Measurements from ENCODE around the gene DHRS11. TPM values are rescaled to one million over a fixed set of nuclear protein-coding genes. Genes with fewer than 3 reads are reported as not detected.

The DHRS11 gene, protein sequence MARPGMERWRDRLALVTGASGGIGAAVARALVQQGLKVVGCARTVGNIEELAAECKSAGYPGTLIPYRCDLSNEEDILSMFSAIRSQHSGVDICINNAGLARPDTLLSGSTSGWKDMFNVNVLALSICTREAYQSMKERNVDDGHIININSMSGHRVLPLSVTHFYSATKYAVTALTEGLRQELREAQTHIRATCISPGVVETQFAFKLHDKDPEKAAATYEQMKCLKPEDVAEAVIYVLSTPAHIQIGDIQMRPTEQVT
- total RNA-seq (10 to 100 TPM in 1 of 2 donors, 1 to 10 TPM in 1; 9.3 to 12.7 TPM), polyA plus RNA-seq (ENCODE audit: insufficient read length in 6 of 6) (10 to 100 TPM; 10.2 to 13.7 (median 12.9) TPM)
- long read RNA-seq, donor 1, full-length matches to known transcripts = 11 of 11 reads
- long read RNA-seq, donor 1, partial matches to known transcripts = 0 of 11 reads
- long read RNA-seq, donor 1, other reads (novel, unspliced or antisense) = 0 of 11 reads
- long read RNA-seq, donor 2, full-length matches to known transcripts = 6 of 6 reads
- long read RNA-seq, donor 2, partial matches to known transcripts = 0 of 6 reads
- long read RNA-seq, donor 2, other reads (novel, unspliced or antisense) = 0 of 6 reads
- long read RNA-seq, donor 3, full-length matches to known transcripts = 4 of 4 reads
- long read RNA-seq, donor 3, partial matches to known transcripts = 0 of 4 reads
- long read RNA-seq, donor 3, other reads (novel, unspliced or antisense) = 0 of 4 reads
- long read RNA-seq, donor 4, full-length matches to known transcripts = 2 of 2 reads
- long read RNA-seq, donor 4, partial matches to known transcripts = 0 of 2 reads
- long read RNA-seq, donor 4, other reads (novel, unspliced or antisense) = 0 of 2 reads
- long read RNA-seq, donor 5, full-length matches to known transcripts = 9 of 9 reads
- long read RNA-seq, donor 5, partial matches to known transcripts = 0 of 9 reads
- long read RNA-seq, donor 5, other reads (novel, unspliced or antisense) = 0 of 9 reads
- long read RNA-seq, donor 6, full-length matches to known transcripts = 5 of 5 reads
- long read RNA-seq, donor 6, partial matches to known transcripts = 0 of 5 reads
- long read RNA-seq, donor 6, other reads (novel, unspliced or antisense) = 0 of 5 reads
- long read RNA-seq, donor 7, full-length matches to known transcripts = 1 of 1 reads
- long read RNA-seq, donor 7, partial matches to known transcripts = 0 of 1 reads
- long read RNA-seq, donor 7, other reads (novel, unspliced or antisense) = 0 of 1 reads
- long read RNA-seq, donor 8, full-length matches to known transcripts = 9 of 9 reads
- long read RNA-seq, donor 8, partial matches to known transcripts = 0 of 9 reads
- long read RNA-seq, donor 8, other reads (novel, unspliced or antisense) = 0 of 9 reads
- long read RNA-seq, donor 9 = 0 reads
- long read RNA-seq, donor 10, transcript DHRS11-215 (7 exons, 1,598 nt) = major isoform, 10 of 13 reads
- long read RNA-seq, donor 10, partial matches to known transcripts = 0 of 13 reads
- long read RNA-seq, donor 10, other reads (novel, unspliced or antisense) = 2 of 13 reads
- long read RNA-seq, donor 11 = 0 reads
- long read RNA-seq, donor 12, full-length matches to known transcripts = 7 of 7 reads
- long read RNA-seq, donor 12, partial matches to known transcripts = 0 of 7 reads
- long read RNA-seq, donor 12, other reads (novel, unspliced or antisense) = 0 of 7 reads

DNA sequence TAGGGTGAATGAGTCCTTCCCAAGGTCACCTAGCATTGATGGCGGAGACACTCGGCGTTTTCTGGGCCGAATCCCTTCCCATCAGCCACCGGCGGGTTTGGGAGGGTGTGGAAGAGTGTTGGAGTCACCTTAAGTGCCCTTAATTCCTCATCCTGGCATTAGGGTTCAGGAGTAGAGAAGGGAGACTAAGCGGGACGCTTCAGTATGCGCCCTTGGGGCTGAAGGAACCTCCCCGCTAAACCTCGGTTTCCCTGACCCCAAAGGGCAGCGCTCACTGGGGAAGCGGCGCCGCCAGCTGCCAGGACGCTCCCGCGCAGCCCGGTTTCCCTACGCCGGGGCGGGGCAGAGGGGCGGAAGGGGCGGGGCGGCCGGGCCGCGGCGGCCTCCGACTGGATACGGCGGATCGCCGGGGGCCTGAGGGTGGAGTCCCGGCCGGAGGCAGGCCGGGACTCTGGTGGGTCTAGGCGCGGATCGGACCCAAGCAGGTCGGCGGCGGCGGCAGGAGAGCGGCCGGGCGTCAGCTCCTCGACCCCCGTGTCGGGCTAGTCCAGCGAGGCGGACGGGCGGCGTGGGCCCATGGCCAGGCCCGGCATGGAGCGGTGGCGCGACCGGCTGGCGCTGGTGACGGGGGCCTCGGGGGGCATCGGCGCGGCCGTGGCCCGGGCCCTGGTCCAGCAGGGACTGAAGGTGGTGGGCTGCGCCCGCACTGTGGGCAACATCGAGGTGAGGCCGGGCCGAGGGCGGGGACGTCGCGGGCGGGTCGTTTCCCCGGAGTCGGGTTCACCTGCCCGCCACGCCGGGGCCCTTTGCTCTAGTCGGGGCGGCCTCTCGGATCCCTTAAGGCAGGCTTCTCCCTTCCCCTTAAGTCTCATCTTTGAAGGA, at the start of gene DHRS11:
Gene DHRS11 (plus strand): TSS at position 446 of the 882 bp plus-strand sequence. CDS start 131 bp downstream, at position 577.
- DNase-seq = peak; percentile 57 to 97 (median 81)
- H3K4me3 ChIP-seq = peak within 1 kb of the TSS; percentile 79 to 95
- peak within 1 kb of the TSS; percentile 56 to 61 for H3K27ac ChIP-seq
- H3K9me3 ChIP-seq = no peaks in the 10 kb centered on the region
- intact Hi-C loops (cut with DNase I) = loop anchor here in 1 of 2 donors (10.0 kb wide), 1 partner anchor 57 kb away; the partner anchor contains the start of genes MYO19 and PIGW
- TF ChIP-seq, protein P1, sequence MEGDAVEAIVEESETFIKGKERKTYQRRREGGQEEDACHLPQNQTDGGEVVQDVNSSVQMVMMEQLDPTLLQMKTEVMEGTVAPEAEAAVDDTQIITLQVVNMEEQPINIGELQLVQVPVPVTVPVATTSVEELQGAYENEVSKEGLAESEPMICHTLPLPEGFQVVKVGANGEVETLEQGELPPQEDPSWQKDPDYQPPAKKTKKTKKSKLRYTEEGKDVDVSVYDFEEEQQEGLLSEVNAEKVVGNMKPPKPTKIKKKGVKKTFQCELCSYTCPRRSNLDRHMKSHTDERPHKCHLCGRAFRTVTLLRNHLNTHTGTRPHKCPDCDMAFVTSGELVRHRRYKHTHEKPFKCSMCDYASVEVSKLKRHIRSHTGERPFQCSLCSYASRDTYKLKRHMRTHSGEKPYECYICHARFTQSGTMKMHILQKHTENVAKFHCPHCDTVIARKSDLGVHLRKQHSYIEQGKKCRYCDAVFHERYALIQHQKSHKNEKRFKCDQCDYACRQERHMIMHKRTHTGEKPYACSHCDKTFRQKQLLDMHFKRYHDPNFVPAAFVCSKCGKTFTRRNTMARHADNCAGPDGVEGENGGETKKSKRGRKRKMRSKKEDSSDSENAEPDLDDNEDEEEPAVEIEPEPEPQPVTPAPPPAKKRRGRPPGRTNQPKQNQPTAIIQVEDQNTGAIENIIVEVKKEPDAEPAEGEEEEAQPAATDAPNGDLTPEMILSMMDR (IDR thresholded peaks at IDR 0.05) = no peak
- H3K36me3 ChIP-seq = peaks cover 3 to 32% of the 10 kb centered on the region in 2 donors
- H3K27me3 ChIP-seq = peaks cover 0 to 12% of the 10 kb centered on the region in 2 donors
- peaks cover 0 to 20% of the 10 kb centered on the region in 2 donors for H3K4me1 ChIP-seq
- ATAC-seq = peak; percentile 98

DNA sequence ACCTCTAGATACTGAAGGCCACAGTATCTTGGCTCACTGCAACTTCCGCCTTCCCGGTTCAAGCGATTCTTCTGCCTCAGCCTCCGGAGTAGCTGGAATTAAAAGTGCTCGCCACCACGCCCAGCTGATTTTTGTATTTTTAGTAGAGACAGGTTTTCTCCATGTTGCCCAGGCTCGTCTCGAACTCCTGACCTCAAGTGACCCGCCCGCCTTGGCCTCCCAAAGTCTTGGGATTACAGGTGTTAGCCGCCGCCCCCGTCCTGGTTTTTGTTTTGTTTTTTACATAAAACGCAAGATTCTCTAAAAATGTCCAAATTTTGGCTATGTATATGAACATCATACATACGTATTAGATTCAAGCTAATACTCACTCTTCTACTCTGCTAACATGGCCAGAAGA, 48.9 kb upstream of the DHRS11 start:
- Histone ChIP-seq H3K27me3 (no peaks in the 10 kb centered on the region), H3K9me3 (no peaks in the 10 kb centered on the region), H3K4me1 (peaks cover 13 to 32% of the 10 kb centered on the region in 2 donors), H3K36me3 (peaks cover 0 to 14% of the 10 kb centered on the region in 2 donors), H3K27ac (no peak overlapping the region), H3K4me3 (no peak overlapping the region)
- no peak for DNase-seq
- intact Hi-C loops (cut with DNase I) = no loop called here
- ATAC-seq = no peak
- TF ChIP-seq, protein P1 (IDR thresholded peaks at IDR 0.05) = no peak

DNA sequence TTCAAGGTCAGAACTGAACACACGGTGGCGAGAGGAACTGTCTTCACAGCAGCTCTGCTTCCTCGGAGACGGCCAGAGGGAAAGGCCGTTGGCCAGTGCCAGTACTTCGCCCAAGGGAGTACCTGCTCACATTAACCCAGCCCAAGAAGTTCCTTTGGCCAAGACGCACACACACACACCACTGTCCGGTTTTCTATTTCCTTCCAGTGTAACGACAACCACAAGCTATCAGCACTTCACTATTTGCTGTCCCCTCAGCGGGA, 47.7 kb upstream of the DHRS11 start:
- Histone ChIP-seq H3K4me1 (peaks cover 15 to 44% of the 10 kb centered on the region in 2 donors), H3K9me3 (no peaks in the 10 kb centered on the region), H3K27ac (peak overlapping the region; percentile 98 to 100), H3K4me3 (peak overlapping the region; percentile 68 to 90), H3K36me3 (peaks cover 0 to 3% of the 10 kb centered on the region in 2 donors), H3K27me3 (no peaks in the 10 kb centered on the region)
- DNase-seq (peak in 2 of 4 donors; percentile 53 to 63), ATAC-seq (peak; percentile 29)
- TF ChIP-seq, protein P1 (IDR thresholded peaks at IDR 0.05) = no peak
- intact Hi-C loops (cut with DNase I) = no loop called here
